ENCODE results near the gene NR2F6.
A peak's percentile ranks its signal among the peaks of the same experiment; 100 is the strongest.

NR2F6 gene

DNA sequence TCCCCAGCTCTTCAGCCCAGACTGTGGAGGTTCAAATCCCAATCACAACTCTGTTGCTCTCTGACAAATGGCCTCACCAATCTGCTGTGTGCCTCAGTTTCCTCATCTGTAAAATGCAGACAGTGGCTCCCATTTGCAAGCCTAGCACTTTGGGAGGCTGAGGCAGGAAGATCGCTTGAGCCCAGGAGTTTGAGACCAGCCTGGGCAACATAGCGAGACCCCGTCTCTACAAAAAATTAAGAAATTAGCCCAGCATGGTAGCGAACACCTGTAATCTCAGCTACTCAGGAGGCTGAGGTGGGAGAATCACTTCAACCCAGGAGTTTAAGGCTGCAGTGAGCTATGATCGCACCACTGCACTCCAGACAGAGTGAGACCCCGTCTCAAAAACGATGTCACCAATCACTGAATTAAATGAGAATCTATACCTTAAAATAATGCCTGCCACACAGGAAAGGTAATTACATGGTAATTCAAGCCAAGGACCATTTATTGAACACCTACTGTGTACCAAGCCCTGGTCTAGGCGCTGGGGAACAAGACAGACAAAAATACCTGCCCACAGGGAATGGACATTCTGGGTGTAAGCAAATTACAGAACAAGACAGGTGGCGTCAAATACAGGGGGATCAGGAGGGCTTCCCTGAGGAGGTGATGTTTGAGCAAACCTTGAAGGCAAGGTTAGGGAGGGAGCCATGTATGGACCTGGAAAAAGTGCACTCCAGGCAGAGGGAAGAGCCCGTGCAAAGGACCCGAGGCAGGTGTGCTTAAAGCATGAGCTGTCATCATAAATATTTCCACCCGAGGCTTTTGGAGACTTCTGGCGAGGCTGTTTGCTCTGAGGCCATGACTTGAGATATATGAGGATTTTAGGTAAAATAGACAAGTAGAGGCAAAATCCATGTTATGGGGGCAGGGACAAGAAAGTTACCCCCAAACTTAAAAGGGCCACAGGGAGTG is 7.7 kb downstream of the NR2F6 start:
- no peak for DNase-seq (ENCODE audit: low spot score)

DNA sequence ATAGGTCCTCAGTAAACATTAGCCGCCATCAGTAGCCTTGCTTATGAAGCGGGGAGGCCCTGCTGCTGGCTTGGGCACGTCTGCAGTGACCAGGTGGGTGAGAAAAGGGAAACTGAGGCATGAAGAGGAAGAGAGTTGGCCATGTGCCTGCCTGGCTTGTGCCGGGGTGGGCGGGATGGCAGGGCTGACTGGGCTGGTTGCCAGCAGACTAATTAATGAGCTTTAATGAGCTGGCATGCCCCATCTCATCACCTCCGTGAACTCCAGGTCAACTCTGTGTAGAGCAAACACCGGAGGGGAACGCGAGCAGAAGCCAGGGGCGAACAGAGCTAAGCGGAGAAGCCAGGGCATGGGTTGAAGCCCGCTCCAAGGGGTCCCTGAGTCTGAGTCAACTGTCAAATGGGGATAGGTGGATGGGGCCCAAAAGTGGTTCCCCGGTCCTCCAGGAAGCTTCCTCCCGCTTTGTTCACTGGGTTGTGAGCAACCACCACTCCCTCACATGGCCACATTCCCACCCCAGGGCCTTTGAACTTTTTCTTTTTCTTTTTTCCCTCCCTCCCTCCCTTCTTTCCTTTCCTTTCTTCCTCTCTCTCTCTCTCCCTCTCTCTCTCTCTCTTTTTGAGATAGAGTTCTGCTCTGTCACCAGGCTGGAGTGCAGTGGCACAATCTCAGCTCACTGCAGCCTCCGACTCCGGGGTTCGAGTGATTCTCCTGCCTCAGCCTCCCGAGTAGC is 8.7 kb downstream of the NR2F6 start:
- DNase-seq (ENCODE audit: low spot score) = no peak

DNA sequence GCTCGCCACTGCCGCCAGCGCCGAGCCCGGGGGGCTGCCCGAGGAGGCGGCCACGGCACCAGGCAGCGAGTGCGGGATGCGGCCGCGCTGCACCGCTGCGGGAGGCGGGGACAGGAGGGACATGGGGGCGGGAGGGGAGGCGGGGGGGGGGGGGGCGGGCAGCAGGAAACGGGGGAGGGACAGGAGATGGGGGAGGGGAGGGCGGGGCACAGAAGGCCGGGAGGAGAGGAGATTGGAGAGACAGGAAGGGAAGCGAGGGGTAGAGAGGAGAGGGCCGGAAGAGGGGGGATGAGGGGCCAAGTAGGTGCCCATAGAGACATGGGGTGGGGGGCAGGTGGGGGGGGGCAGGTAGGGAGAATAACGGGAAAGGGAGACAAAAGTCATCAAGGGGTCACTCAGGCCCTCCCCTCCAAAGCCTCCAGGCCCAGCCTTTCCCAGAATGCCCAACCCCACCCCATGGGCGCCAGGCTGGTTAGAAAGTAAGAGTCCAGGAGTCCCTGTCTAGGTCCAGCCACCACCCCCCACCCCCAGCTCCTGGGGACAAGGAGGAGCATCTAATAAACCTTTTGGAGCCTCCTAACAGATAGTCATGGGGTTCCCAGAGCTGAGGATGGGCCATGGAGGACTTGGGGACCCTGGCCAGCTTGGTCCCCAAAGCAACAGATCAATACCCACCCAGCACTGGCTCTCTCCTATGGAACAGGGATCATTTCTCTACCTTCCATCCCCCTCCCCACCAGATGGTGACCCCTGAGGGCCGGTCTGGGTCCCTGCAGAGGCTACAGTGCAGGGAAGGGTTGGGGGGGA is 9.5 kb downstream of the NR2F6 start:
- DNase-seq (ENCODE audit: low spot score) = no peak

DNA sequence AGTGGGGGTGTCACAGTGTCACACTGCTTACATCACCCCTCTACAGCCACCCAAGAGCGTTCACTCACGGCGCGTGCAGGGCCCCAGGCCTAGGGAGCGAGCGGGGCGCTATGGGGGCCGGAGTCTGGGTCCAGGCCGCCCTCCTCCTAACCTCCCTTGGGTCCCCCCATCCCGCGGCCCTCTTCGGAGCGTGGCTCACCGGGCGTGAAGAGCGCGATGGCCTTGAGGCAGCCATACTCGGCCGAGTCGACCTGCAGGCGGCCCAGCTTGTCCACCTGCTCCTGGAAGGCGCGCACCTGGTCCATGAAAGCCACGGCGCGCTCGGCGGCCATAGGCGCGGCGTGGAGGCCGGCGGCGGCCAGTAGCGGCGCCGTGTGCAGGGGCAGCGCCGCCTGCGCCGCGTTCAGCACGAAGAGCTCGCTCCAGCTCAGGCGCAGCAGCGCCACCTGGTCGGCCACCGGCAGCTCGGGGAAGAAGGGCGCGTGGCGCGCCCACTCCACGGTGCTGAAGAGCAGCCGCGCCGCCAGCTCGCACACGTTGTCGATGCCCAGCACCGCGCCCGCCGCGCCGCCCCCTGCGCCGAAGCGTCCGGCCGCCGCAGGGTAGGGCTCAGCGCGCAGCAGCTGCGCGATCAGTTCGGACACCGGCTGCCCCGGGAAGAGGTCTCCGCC is 10.3 kb downstream of the NR2F6 start:
- no peak for DNase-seq (ENCODE audit: low spot score)

DNA sequence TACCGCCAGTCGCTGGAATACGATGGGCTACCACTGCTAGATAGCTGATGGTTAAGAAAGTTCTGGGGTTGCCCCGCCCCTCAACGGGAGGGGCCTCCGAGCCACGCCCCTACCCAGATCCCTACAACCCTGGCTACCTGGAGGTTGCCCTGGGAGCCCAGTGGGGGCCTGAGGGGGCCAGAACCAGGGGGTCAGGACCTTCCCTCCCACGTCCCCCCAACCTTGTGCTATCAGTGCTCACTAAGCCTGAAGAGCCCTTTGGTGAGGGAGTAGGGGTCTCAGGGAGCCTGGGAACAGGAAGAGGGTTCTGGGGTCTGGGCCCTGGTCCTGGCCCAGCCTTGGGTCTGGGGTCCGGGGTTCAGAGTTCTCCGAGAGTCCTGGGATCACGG is 10.8 kb downstream of the NR2F6 start:
- no peak for DNase-seq (ENCODE audit: low spot score)

DNA sequence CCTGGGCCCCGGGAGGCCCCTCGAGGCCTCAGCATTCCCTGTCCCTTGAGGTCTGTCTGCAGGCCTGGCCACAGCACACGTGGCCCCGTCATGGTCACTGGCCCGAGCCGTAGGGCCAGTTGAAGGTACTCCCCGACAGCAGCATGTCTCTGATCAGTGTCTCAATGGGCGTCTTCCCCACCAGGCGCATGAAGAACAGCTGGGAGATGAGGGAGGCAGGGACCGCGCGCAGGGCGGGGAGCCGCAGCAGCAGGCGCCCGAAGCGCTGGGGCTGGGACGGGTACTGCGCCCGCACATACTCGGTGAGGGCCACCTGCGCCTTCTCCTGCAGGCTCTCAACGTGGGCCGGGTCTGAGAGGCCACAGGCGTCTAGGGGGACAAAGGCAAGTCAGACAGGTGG is 13.5 kb downstream of the NR2F6 start:
- DNase-seq (ENCODE audit: low spot score) = no peak

DNA sequence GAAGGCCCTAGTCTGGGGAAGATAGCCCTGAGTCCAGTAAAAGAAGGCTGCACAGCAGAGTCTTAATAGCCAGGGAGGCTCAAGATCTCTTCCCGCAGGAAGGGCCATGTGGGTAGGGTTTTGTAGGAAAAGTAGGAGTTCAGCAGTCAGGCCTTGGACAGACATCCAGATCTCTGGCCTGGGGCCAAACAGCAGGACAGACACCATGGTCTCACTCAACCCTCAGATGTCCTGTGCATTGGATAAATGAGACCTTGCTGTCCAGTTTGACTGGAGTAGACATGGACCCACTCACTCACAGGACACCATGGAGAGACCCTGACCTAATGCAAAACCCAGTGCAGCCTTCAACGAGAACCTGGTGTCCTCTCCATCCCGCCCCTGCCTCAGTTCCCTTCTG is 15.8 kb downstream of the NR2F6 start:
- DNase-seq (ENCODE audit: low spot score) = no peak

DNA sequence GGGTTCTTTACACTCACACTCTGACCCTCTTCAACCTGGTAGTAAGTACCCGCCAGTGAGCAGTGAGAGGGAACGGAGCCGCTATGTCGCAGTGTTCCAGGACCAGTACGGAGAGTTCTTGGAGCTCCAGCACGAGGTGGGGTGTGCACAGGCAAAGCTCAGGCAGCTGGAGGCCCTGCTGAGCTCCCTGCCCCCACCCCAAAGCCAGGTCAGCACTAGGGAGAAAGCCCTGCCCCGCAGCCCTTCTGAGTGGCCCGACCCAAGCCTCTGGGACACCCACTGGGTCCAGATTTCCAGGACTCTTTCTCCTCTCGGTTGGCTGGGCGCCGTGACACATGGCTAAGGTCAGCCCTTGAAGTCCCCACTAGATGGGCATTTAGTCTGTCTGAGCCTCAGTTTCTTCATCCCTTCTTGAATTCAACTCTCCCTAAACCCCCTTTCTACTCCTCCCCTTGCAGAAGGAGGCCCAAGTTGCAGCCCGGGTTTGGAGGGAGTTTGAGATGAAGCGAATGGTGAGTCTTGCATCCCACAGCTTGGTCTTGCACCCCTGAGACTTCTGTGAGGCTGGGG is 17.8 kb downstream of the NR2F6 start:
- DNase-seq (ENCODE audit: low spot score) = no peak

DNA sequence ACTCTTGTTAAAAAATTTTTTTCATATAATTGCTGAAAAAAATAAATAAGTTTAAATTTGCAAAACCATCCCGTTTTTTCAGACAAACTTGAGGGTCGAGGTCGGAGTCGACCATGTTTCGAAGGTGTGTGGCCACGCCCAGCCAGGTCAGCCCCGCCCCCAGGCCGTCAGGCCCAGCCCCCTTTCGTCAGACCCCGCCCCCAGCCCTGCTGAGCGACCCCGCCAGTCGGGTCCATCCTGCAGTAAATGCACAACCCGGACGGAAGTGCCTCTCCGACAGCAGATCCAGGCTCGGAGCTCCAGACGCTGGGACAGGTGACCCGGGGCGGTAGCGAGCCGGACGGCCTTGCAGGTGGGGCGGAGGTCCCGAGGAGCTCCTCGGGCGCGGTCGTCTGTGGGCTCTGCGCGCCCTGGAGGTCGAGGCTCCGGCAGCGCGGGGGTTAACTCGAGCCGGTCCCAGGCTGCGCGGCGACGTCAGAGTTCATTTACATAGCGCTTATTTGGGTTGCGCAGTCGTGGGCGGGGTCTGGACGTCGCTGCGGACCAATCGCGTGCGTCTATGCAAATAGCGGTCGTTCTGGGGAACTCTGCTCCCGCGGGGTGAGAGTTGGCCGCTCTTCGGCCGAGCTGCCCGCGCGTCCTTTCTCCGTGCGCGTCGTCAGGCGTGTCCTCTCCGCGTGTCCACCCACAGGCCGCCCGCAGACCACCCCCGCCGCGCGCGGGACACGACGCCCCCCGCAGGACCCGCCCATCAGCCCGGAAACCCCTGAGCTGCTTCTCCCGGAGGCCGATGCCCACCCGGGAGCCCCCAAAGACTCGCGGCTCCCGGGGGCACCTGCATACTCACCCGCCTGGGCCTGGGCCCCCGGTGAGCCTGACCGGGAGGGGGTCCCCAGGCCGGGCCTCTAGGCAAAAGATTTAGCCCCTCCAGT is 19.5 kb downstream of the NR2F6 start, which contains the start of gene OCEL1:
Gene OCEL1 (plus strand): TSS at position 225 of the 932 bp plus-strand sequence. CDS start 22 bp downstream, at position 247.
- DNase-seq (ENCODE audit: low spot score) = peak; percentile 96

DNA sequence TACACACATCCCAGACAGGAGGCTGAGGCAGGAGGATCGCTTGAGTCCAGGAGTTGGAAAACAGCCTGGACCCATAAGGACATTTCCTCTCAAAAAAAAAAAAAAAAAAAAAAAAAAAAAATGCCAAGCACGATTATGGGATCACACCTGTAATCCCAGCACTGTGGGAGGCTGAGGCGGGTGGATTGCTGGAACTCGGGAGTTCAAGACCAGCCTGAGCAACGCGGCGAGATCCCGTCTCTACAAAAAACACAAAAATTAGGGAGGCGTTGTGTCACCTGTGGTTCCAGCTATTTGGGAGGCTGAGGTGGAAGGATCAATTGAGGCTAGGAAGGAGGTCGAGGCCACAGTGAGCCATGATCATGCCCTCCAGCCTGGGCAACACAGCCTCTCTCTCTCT is 20.7 kb downstream of the NR2F6 start:
- DNase-seq (ENCODE audit: low spot score) = no peak

DNA sequence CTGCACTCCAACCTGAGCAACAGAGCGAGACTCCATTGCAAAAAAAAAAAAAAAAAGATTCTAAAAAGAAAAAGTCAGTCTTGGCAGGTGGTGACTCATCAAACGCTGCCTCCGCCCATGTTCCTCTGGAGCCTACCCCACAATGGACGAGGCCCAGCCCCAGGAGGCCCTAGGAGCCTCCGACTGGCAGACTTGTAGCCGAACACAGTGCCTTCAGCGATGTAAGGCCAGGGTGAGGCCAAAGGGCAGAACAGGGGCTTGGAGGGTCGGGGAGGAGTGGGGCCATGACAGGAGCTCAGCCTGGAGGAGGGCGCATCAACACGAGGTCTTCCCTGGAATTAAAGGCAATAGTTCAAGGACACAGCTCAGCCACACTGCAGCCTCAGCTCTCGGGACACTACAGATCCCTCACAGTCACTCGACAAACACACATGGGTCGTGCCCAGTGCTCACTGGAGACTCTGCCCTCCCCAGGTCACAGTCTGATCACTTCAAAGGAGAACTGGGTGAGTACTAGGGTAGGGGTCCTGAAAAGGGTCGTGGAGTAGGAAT is 25.4 kb downstream of the NR2F6 start:
- no peak for DNase-seq (ENCODE audit: low spot score)

DNA sequence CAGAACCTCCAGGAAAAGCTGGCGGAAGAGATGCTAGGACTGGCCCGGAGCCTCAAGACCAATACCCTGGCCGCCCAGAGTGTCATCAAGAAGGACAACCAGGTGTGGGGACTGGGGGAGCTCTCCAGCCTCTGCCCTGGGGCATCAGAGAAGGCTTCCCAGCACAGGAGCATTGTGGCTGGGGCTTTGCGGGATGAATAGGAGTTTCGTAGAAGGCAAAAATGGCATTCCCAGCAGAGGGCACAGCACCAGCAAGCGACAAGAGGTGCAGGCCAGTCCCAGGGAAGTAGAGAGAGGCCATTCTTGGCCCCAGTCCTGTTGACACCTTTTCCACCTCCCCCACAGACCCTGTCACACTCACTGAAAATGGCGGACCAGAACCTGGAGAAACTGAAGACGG is 26.4 kb downstream of the NR2F6 start:
- no peak for DNase-seq (ENCODE audit: low spot score)

DNA sequence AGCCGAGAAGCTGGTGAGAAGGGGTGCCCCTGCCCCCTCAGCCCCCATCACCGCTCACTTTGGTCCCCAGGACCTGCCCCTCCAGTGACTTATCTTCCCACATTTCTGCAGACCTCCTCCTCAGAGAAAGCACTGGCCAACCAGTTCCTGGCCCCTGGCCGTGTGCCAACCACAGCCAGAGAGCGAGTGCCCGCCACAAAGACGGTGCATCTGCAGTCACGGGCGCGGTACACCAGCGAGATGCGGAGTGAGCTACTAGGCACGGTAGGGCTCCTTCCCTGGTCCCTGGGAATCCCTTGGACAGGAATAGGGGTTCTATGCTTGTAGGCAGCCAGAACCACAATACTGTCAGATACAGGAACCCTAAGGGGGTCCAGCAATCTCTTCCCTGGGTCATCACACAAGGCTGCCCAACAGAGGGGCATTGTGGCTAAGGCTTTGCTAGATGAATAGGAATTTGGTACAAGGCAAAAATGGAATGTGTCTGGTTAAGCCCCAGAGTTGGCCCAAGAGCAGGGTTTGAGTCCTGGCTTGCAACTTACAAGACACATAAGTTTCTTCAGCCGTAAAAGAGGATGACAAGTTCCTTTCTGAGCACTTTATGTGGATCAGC is 29.6 kb downstream of the NR2F6 start:
- DNase-seq (ENCODE audit: low spot score) = no peak

DNA sequence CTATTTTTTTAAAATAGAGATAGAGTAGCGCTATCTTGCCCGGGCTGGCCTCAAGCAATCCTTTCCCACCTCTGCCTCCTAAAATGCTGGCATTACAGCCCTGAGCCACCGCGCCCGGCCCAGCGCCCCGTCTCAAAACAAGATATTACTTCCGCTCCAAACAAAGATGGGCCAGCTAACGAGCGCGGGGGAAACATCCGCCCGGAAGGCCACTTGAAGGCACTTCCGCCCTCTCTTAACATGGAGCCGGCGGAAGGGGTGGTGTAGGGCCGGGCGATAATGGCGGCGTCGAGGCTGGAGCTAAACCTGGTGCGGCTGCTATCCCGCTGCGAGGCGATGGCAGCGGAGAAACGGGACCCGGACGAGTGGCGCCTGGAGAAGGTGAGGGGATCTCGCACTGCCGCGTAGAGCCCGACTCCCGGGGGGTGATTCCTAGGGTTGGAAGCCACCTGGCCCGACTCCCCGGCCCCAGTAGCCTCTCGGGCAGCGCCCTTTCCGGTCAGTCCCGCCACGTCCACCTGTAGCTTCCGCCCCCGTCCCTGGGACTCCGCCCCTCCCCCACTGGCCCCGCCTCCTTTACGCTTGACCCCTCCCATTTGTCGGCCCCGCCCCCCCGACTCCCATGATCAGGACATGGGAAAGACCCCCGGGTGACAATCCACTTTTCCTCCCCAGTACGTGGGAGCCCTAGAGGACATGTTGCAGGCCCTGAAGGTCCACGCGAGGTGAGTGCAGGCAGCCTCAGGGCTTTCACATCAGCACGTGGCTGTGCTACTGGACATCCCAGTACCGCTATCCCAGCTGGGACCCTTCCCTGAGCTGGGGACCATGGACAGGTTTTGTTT is 30.4 kb downstream of the NR2F6 start, which contains the start of gene USE1:
Gene USE1 (plus strand): TSS at position 231 of the 845 bp plus-strand sequence. CDS start 49 bp downstream, at position 280.
- peak; percentile 78 for DNase-seq (ENCODE audit: low spot score)

DNA sequence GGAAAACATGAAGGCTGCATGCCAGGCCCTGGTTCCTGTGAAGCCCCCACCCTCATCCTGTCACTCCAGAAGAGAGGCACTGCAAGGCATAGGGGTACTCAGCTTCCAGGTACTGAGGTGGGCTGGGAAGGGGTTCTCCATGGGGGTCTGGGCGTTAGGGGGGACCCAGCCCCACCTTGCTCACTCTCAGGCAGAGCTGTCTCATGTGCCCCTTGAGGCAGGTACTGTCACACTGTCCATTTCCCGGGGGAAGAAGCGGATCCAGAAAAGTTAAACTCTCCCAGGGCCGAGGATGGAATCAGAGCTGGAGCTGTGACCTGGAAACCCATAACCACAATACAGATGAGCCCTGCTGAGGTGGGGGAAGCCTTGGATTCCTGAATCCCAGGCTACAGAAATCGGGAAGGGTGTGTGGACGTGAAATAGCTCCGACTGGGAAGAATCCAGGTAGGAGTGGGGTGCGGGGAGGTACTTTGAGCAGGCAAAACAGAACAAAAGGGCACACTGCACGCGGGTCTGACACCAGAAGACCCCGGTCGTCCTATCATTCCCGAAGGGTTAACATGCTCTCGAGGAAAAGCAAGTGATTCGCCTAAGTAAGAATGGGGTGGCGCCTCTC is 31.1 kb downstream of the NR2F6 start:
- DNase-seq (ENCODE audit: low spot score) = no peak

DNA sequence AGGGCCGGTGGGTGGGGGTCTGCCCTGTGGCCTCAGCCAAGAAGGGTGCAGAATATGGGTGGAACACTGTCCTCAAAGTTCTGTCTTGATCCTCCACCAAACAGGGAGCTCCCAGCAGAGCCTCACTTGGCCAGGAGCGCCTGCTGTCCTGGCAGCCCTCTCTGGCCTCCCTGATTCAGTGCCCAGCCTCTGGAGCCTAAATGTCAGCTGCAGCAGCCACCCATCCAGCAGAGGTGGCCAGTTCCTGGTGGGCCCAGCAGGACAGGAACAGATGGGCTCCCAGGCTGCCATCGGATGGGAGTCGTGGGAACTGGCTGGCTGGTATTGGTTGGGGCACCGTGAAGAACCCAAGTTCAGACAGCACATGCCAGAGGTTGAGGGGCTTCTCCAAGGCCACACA is 32.4 kb downstream of the NR2F6 start:
- DNase-seq (ENCODE audit: low spot score) = no peak

DNA sequence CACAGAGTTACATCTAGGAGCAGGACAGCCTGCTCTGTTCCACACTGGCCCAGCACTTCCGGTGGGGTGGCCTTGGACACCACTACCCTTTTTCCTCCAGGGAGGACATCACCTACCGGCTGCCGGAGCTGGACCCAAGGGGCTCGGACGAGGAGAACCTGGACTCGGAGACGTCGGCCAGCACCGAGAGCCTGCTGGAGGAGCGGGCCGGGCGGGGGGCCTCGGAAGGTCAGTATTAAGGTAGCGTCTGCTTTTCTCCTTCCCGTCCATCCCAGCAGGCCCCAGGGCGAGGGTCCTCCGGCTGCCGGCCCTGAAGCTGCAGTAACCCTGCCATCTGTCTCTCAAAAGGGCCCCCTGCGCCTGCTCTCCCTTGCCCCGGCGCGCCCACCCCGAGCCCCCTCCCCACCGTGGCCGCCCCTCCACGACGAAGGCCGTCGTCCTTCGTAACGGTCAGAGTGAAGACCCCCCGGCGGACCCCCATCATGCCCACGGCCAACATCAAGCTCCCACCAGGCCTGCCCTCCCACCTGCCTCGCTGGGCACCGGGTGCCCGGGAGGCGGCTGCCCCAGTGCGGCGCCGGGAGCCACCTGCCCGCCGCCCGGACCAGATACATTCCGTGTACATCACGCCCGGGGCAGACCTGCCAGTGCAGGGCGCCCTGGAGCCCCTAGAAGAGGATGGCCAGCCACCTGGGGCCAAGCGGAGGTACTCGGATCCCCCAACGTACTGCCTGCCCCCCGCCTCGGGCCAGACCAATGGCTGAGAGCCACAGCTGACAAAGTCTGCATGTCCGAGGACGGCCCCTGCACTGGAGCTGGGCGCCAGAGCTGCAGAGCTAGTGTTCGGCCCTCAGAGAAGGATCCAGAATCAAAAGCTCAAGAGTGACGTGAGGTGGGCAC is 33.9 kb downstream of the NR2F6 start:
- no peak for DNase-seq (ENCODE audit: low spot score)
